Thyroid gland (tissue), 4 donors: ENCODE data around the gene HMGB3.

Experiments used
- POLR2A ChIP-seq, 2 donors: fragments of 450-650 bp; IDR thresholded peaks; one replicate each; pipeline ENCODE4 v1.6.1; 2017; ENCODE audit warnings: antibody characterized with exemption in 2 of 2, mild to moderate bottlenecking in 2 of 2, moderate library complexity in 1 of 2
- TF ChIP-seq, protein P1 (sequence below), 6 experiments: fragments of 200-600 bp in 3 of 6; fragments of 450-650 bp in 3 of 6; sonication (generic) in 3 of 6; IDR thresholded peaks; one replicate each; pipeline ENCODE4 v1.5.1; 2016 to 2019; ENCODE audit warnings: antibody characterized with exemption in 6 of 6, mild to moderate bottlenecking in 2 of 6, inconsistent platforms in 1 of 6, moderate library complexity in 1 of 6

DNA sequence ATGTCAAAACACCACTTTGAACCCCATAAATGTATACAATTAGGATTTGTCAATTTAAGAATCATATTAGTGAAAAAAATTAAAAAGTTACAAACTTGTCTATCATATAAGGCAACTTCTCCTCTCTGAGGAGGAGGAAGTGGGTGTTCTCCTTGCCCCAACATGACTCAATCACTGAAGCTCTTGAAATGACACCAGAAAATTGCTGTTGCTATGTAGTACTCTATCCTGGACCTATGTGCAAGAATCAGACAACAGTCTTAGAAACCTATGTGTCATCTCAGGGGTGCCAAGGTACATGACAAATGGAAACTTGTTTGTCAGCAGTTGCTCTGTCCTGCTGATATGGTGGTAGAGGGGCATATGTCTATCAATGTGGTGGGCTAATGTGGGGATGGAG, 47.7 kb downstream of the HMGB3 start:
- TF ChIP-seq, protein P1, sequence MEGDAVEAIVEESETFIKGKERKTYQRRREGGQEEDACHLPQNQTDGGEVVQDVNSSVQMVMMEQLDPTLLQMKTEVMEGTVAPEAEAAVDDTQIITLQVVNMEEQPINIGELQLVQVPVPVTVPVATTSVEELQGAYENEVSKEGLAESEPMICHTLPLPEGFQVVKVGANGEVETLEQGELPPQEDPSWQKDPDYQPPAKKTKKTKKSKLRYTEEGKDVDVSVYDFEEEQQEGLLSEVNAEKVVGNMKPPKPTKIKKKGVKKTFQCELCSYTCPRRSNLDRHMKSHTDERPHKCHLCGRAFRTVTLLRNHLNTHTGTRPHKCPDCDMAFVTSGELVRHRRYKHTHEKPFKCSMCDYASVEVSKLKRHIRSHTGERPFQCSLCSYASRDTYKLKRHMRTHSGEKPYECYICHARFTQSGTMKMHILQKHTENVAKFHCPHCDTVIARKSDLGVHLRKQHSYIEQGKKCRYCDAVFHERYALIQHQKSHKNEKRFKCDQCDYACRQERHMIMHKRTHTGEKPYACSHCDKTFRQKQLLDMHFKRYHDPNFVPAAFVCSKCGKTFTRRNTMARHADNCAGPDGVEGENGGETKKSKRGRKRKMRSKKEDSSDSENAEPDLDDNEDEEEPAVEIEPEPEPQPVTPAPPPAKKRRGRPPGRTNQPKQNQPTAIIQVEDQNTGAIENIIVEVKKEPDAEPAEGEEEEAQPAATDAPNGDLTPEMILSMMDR (IDR thresholded peaks at IDR 0.05) = no peak
- no peak for TF ChIP-seq POLR2A (IDR thresholded peaks at IDR 0.05)
